ENCODE measurements around the gene DRAXIN. TPM values are rescaled to one million over a fixed set of nuclear protein-coding genes. Genes with fewer than 3 reads are reported as not detected.

DRAXIN gene
- total RNA-seq, 1 donor = not detected

DNA sequence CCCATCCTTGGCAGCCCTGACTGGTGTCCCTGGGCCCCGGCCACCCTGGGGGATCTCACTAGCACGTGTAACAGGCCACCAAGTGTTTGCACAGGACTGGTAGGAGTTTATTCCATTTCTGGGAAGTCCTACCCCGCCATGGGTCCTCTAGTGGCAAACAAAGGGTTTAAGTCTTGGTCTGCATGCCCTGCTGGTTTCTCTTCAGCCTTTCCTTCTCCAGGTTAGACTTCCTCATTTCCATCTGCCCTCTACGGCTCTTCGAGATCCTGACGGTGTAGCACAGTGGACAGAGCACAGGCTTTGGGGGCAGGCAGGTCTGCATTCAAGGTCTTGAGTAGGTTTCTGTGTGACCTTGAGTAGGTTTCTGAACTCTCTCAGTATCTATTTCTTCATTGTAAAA, 47.3 kb downstream of the DRAXIN start:
- H3K4me3 ChIP-seq (ENCODE audit: low read depth, low read length) = no peak overlapping the region
- no peak for DNase-seq (ENCODE audit: low read depth)
- no peak for TF ChIP-seq CTCF (IDR thresholded peaks at IDR 0.05; ENCODE audit: insufficient read depth, low read depth, low read length)

GRCh38 chr1:11740258-11741192, 49.0 kb downstream of the DRAXIN start:
- no peak overlapping the region for H3K4me3 ChIP-seq (ENCODE audit: low read depth, low read length)
- no peak for TF ChIP-seq CTCF (IDR thresholded peaks at IDR 0.05; ENCODE audit: insufficient read depth, low read depth, low read length)
- DNase-seq (ENCODE audit: low read depth) = no peak

DNA sequence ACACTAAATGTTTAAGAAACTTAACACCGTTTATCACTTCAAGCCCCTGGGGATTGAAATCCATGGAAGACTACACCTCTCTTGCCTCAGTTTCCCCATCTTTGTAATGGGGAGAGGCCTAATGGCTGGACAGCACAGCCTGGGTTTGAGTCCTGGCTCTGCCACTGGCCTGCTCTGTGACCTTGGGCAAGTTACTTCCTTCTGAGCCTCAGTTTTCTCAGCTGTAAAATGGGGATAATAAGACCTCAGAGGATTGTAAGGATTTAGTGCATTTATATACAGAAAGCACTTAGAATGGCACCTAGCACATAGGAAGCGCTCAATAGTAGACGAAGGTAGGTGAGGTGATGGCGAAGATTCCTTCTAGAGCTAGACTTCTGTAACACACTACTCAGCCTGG, 50.0 kb downstream of the DRAXIN start:
- H3K4me3 ChIP-seq (ENCODE audit: low read depth, low read length) = no peak overlapping the region
- no peak for TF ChIP-seq CTCF (IDR thresholded peaks at IDR 0.05; ENCODE audit: insufficient read depth, low read depth, low read length)
- DNase-seq (ENCODE audit: low read depth) = no peak

- DNase-seq (ENCODE audit: low read depth) = no peak
- no peak for TF ChIP-seq CTCF (IDR thresholded peaks at IDR 0.05; ENCODE audit: insufficient read depth, low read depth, low read length)
- no peak overlapping the region for H3K4me3 ChIP-seq (ENCODE audit: low read depth, low read length)
These were observed 50.5 kb downstream of the DRAXIN start for GRCh38 chr1:11741919-11742558.

- DNase-seq (ENCODE audit: low read depth) = no peak
- no peak for TF ChIP-seq CTCF (IDR thresholded peaks at IDR 0.05; ENCODE audit: insufficient read depth, low read depth, low read length)
- no peak overlapping the region for H3K4me3 ChIP-seq (ENCODE audit: low read depth, low read length)
These were observed 52.8 kb downstream of the DRAXIN start for GRCh38 chr1:11744287-11744686.

- TF ChIP-seq CTCF (IDR thresholded peaks at IDR 0.05; ENCODE audit: insufficient read depth, low read depth, low read length) = no peak
- no peak for DNase-seq (ENCODE audit: low read depth)
- H3K4me3 ChIP-seq (ENCODE audit: low read depth, low read length) = no peak overlapping the region
These were observed 54.6 kb downstream of the DRAXIN start for GRCh38 chr1:11746092-11746491.
